ENCODE measurements around the gene PLA2G2F.

The PLA2G2F gene

GRCh38 chr1:20143734-20144565 is 4.8 kb downstream of the PLA2G2F start:
- no peak for DNase-seq

GRCh38 chr1:20147846-20148570 is 8.9 kb downstream of the PLA2G2F start:
- no peak for DNase-seq

GRCh38 chr1:20148571-20149500 is 9.7 kb downstream of the PLA2G2F start:
- DNase-seq: no peak

GRCh38 chr1:20149601-20150325 is 10.6 kb downstream of the PLA2G2F start:
- no peak for DNase-seq

GRCh38 chr1:20150326-20150705 is 11.2 kb downstream of the PLA2G2F start:
- DNase-seq: no peak

- DNase-seq: no peak
Observed at GRCh38 chr1:20150969-20151368, 11.8 kb downstream of the PLA2G2F start.

GRCh38 chr1:20151906-20152598 is 12.9 kb downstream of the PLA2G2F start:
- DNase-seq: peak; percentile 29 to 75

- DNase-seq: no peak
Observed at GRCh38 chr1:20152599-20152930, 13.4 kb downstream of the PLA2G2F start.

GRCh38 chr1:20153000-20153418 is 13.9 kb downstream of the PLA2G2F start:
- DNase-seq: no peak

- DNase-seq: no peak
Observed at GRCh38 chr1:20154301-20154831, 15.2 kb downstream of the PLA2G2F start.

- no peak for DNase-seq
Observed at GRCh38 chr1:20158358-20159070, 19.4 kb downstream of the PLA2G2F start.

- no peak for DNase-seq
Observed at GRCh38 chr1:20160034-20160433, 20.9 kb downstream of the PLA2G2F start.

GRCh38 chr1:20164694-20165202 is 25.6 kb downstream of the PLA2G2F start:
- no peak for DNase-seq

- DNase-seq: no peak
Observed at GRCh38 chr1:20165522-20165951, 26.4 kb downstream of the PLA2G2F start.

- no peak for DNase-seq
Observed at GRCh38 chr1:20166051-20166450, 26.9 kb downstream of the PLA2G2F start.

- no peak for DNase-seq
Observed at GRCh38 chr1:20167126-20167525, 28.0 kb downstream of the PLA2G2F start.

- DNase-seq: no peak
Observed at GRCh38 chr1:20168564-20169491, 29.7 kb downstream of the PLA2G2F start.

GRCh38 chr1:20169932-20170331 is 30.8 kb downstream of the PLA2G2F start:
- DNase-seq: no peak

- no peak for DNase-seq
Observed at GRCh38 chr1:20172033-20172590, 33.0 kb downstream of the PLA2G2F start.
